ENCODE data around the gene IRAK1. TPM values are rescaled to one million over a fixed set of nuclear protein-coding genes. Genes with fewer than 3 reads are reported as not detected.
A peak's percentile ranks its signal among the peaks of the same experiment; 100 is the strongest.

IRAK1 gene
- total and polyA plus RNA-seq, 11 donors = 22.0 to 89.3 (median 29.7) TPM

DNA sequence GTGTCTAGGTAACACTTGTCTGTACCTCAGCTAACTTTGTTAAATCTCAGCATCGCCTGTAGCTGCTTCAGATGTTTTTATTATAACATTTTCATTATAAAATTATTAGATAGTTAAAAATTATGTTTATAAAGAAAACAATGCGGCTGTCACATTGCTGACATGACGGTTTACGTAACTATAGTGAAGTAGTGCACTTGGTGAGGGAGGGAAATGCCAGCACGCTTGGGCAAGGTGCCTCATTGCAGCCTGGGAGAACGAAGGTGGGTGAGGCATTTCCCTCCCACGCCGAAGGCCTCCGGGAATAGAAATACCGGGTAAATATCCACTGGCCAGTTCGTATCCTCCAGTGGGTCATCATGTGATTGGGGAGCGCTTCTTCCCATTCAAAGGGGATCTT is 31.2 kb downstream of the IRAK1 start:
- DNase-seq (no peak), ATAC-seq (no peak)
- no peak for TF ChIP-seq POLR2A (IDR thresholded peaks at IDR 0.05)
- TF ChIP-seq, protein P1, sequence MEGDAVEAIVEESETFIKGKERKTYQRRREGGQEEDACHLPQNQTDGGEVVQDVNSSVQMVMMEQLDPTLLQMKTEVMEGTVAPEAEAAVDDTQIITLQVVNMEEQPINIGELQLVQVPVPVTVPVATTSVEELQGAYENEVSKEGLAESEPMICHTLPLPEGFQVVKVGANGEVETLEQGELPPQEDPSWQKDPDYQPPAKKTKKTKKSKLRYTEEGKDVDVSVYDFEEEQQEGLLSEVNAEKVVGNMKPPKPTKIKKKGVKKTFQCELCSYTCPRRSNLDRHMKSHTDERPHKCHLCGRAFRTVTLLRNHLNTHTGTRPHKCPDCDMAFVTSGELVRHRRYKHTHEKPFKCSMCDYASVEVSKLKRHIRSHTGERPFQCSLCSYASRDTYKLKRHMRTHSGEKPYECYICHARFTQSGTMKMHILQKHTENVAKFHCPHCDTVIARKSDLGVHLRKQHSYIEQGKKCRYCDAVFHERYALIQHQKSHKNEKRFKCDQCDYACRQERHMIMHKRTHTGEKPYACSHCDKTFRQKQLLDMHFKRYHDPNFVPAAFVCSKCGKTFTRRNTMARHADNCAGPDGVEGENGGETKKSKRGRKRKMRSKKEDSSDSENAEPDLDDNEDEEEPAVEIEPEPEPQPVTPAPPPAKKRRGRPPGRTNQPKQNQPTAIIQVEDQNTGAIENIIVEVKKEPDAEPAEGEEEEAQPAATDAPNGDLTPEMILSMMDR (IDR thresholded peaks at IDR 0.05) = no peak
- intact Hi-C loops (cut with DNase I) = no loop called here
- Histone ChIP-seq H3K36me3 (no peaks in the 10 kb centered on the region), H3K4me3 (no peak overlapping the region), H3K9me3 (no peaks in the 10 kb centered on the region), H3K27ac (no peak overlapping the region), H3K4me1 (peaks cover 0 to 27% (median 0%) of the 10 kb centered on the region in 12 donors), H3K27me3 (peaks cover 0 to 51% (median 0%) of the 10 kb centered on the region in 9 donors)
- 74 to 84% (median 80%) methylated on average over 12 of the region's 12 CpGs for WGBS, 4 donors

DNA sequence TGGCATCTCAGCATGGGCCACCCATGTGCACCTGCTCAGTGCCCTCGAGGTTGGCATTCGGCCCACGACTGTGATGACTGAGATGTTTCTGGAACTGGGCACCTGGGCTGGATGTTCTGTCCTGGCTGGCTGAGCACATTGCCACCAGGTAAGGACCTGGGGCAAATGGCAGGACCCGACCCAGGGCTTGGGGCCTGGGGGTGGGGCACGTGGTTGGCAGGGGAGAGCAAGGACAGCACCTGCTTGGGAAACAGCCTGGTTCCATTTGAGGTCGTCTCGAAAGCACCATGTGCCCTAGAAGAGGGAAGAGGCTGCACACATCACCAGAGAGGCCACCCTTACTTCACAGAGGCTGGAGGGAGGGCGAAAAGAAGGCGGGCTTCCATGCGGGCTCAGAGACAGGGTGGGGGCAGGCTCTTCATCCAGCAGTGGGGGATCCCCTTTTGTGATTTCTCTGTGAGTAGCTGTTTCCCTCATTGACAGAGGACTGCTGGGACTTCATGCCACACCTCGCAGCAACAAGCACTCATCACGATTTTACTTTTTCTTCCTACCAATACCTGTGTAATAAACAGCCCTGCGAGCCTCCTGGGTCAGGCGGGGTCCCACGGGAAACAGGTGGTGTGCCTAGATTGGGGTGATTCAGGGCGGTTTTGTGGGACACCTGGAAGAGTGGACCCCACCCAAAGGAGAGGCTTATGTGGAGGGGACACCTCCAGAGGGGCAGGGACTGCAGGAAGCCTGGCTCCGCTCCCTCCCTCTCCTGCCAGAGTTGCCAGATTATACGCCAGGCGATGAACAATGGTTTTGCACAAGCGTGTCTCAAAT is 35.1 kb downstream of the IRAK1 start:
- 68 to 79% (median 75%) methylated on average over 20 of the region's 20 CpGs for WGBS, 4 donors
- Histone ChIP-seq H3K27ac (peak overlapping the region in 7 of 12 donors; percentile 29 to 85 (median 47)), H3K36me3 (peaks cover 0 to 5% (median 0%) of the 10 kb centered on the region in 9 donors), H3K9me3 (no peaks in the 10 kb centered on the region), H3K27me3 (peaks cover 0 to 45% (median 0%) of the 10 kb centered on the region in 9 donors), H3K4me1 (peaks cover 0 to 51% (median 0%) of the 10 kb centered on the region in 12 donors), H3K4me3 (no peak overlapping the region)
- TF ChIP-seq POLR2A (IDR thresholded peaks at IDR 0.05) = no peak
- TF ChIP-seq, protein P1 (IDR thresholded peaks at IDR 0.05) = no peak
- ATAC-seq = no peak
- DNase-seq = no peak
- intact Hi-C loops (cut with DNase I) = no loop called here

DNA sequence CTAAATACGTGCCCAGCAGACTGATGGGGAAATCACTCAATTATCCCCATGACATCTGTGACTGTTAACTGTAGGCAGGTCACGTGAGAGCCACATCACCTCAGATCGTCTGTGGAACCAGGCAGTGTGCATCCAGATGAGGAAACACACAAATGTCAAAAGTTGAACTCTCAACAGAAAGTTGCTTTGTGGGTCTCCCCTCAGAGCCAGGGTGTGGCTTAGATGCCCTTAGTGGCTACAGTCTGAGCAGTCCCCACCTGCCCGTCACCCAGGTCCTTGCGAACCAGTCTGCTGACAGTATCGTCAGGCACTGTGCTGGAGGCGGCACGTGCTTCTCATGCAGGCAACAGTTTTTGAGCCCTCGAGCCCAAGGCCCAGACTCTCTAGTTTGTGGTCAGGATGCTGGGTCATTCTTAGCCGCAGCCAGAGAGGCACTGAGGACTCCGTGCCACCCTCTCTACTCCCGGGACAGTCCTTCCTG is 36.3 kb downstream of the IRAK1 start:
- WGBS, 4 donors = 77 to 93% (median 90%) methylated on average over 12 of the region's 12 CpGs
- H3K27me3 ChIP-seq = peaks cover 0 to 45% (median 0%) of the 10 kb centered on the region in 9 donors
- no peak overlapping the region for H3K4me3 ChIP-seq
- TF ChIP-seq, protein P1 (IDR thresholded peaks at IDR 0.05) = no peak
- TF ChIP-seq POLR2A (IDR thresholded peaks at IDR 0.05) = no peak
- ATAC-seq (no peak), DNase-seq (no peak)
- H3K4me1 ChIP-seq = peaks cover 0 to 51% (median 0%) of the 10 kb centered on the region in 12 donors
- H3K36me3 ChIP-seq = peaks cover 0 to 5% (median 0%) of the 10 kb centered on the region in 9 donors
- no peaks in the 10 kb centered on the region for H3K9me3 ChIP-seq
- intact Hi-C loops (cut with DNase I) = no loop called here
- peak overlapping the region in 1 of 12 donors; percentile 37 for H3K27ac ChIP-seq

Data from heart left ventricle (tissue), 16 donors.